HG02981 (cell line): Measurements from ENCODE around the gene BRF1.

Experiments used
- ATAC-seq: cut with Tn5 transposase; IDR thresholded peaks from one replicate; pipeline ENCODE4 v1.9.1; 2021; ENCODE audit warnings: mild to moderate bottlenecking, moderate library complexity; ENCODE audit not compliant: unreplicated experiment

The BRF1 gene

DNA sequence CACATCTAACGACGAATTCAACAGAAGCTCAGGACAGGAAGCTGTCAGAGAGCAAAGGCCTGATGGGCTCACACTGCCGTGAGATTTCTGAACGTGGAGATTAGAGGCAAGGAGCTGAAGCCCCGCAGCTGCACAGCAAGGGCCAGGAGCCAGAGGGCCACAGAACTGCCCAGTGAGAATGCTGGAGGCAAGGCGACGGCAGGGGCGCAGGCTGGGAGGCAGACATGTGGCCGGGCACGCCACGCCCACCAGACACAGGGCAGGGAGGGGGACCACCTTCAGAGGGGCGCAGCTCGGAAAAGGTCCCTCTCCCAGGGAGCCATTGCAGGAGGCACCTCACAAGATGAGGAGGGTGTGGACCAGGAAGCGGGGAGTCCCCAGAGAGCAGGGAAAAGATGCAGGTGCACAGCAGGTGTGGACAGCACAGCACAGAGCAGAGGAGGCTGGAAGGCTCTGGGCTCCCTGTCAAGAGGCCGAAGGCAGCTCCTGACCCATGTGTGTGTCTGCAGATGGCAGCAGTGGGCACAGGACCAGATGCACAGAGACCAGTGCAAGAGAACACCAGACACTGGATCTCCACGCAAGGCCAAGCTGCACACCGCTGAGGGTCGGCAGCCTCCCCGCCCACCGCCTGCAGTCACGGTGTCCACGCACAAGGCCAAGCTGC, 29.4 kb downstream of the BRF1 start:
- ATAC-seq: no peak

DNA sequence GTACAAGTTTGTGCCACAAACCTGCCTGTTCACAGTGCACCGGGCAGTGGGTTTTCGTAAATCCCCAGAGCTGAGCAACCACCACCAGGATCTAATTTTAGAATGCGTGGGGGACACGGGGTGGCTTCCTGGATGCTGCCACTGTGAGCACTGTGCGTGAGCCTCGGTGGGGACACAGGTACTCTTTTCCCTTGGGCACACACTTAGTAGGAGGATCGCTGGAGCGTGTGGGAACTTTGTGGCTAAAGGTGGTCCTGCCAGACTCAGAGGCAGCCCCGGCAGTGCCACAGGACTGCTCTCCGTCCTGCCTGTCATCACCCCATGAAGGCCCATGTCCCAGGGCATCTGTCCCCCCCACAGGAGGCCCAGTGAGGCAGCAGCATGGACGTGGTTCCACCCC, 31.4 kb downstream of the BRF1 start:
- ATAC-seq: no peak

DNA sequence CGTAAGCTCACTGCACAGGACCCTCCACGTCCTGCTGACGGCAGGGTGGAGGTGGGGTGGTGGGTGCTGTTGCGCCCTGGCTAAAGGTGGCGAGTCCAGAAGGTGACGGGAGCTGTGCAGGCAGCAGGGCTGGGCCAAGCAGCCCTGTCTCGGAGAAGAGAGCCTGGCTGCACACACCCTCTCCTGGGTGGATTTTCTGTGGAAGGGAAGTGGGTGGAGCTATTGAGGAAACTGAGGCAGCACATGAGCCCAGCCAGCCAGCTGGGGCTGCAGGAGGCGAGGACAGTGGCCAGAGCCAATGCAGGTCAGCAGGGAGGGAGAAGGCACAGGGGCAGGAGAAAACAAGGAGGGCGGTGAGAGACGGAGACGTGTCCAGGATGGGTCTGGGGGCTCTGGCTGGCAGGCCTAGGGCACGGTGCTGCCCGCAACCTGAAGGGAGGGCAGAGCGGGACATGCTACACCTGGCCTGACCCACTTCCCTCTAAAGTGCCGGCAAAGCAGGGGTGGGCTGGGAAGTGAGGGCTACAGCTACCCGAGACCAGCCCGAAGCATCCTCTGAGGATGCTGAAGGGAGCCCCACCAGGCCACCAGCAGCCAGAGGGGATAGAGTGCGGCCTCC, 32.0 kb downstream of the BRF1 start:
- no peak for ATAC-seq

DNA sequence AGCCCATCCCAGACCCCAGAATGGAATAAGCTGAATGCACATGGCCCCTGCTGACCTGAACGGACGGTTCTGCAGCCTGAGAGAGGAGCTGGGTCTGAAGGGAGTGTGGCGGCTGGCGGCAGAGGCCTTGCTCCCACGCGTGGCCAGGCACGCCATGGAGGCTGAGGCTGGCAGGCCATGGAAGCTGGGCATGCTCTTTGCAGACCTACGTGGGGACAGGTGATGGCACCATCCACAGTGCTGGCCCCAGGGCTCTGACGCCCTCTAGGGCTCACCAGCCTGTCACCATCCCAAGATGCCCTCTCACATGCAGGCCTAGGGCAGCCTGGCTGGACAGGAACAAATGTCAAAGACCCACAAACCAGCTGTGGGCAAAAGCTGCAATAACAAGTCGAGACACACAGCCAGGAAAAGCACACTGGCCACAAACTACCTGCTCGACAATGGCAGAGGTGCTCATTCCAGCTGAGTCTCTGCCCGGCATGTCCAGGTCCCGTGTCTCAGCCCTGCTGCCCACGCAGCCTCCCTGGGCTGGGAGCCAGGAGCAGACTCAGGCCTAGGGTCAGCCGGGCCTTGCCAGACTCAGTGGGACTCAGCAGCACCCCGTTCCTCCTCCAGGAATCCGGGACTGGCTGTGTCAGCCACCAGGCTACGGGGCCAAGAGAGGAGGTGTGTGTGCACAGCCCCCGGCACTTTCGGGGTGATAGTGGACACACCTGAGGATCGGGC, 32.8 kb downstream of the BRF1 start:
- ATAC-seq: no peak

DNA sequence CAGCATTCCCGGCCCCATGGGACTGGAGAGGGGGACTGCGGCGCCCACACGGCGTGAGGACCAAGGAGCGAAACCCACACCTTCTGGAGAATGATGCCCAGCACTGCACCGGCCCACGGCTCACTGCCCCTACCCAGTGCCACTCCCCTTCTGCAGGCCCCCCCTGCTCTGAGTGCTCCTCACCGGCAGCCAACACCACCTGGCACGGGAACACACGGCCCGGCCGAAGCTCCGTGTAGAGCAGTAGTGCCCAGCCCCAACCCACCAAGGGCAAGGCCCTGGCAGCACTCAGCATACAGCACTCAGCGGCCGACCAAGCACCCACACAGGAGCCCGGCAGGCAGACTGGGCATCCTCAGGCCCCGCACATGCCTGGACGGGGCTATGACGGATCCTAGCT, 39.0 kb downstream of the BRF1 start:
- ATAC-seq: no peak

DNA sequence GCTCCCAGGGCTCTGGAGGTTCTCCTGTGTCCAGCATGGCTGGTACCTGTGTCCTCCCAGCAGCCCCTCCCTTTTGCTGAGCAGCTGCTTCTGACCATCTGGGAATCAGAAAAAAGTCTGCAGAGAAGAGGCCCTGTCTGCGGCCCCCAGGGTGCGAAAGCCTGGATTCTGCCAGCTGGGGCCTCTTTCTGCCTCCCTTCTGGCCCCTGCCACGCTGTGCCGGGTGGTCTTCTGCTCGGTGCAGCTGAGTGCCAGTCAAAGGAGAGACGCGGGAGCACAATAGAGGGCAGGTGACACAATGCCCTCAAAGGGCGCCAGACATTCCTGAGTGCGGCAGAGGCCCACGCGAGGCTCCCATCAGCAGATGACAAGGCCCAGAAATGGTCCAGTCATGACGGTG, 39.8 kb downstream of the BRF1 start:
- ATAC-seq: no peak

DNA sequence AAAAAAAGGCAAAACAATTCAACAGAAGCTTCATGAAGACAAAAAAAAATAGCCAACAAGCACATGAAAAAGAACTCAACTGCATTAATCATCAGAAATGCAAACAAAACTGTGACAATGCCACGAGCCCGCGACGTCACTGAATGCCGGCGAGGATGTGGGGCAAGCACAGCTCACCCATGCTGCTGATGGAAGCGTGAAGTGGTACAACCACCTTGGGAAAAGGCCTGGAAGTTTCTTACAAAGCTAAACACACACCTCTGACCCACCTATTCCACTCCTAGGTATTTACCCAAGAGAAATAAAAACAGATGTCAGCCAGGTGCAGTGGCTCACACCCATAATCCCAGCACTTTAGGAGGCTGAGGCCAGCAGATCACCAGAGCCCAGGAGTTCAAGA, 42.0 kb downstream of the BRF1 start:
- no peak for ATAC-seq

DNA sequence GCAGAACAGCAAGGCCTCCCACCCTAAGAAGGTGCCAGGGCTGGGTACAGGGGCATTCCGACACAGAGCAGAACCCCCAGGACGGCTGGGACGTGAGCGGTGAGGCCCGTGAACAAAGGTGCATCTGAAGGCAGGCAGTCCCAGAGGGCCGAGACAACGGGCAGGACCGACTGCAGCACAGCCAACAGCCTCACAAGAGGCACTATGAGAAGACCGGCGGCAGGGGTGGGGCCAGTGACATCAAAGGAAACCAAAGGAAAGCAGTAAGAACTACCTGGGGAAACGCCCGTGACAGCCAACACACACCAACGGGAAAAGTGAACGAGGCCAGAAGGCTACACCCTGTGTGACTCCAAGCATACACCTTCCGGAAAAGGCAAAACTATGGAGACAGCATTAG, 43.3 kb downstream of the BRF1 start:
- ATAC-seq: no peak

DNA sequence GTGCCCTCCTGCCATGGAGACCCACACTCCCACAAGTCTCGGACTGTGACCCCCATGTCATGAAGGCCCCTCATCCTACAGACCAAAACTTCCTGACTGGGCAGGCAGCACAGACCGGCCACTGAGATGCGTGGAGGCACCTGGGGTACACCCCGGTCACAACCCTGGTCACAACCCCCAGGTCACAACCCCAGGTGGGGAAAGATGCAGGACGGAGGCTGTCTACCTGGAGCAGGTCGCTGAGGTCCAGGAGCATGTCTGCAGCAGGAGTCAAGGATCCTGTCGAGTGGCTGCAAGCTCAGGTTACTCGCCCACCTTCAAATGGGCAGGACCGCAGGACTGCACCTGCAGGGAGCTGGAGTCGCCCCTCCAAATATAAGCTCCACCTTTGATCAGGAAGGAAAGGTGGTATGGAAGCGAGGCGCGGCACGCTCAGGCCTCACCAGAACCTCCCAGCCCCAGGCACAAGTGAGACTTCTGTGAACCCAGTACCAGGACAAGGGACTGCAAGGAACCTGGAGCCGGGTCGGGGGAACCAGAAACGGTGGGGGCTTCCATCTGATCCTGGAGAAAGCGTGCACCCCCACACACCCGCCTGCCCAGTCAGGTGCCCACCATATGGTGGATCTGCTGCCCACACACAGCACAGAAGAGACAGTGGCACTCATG, 44.4 kb downstream of the BRF1 start:
- ATAC-seq: no peak

DNA sequence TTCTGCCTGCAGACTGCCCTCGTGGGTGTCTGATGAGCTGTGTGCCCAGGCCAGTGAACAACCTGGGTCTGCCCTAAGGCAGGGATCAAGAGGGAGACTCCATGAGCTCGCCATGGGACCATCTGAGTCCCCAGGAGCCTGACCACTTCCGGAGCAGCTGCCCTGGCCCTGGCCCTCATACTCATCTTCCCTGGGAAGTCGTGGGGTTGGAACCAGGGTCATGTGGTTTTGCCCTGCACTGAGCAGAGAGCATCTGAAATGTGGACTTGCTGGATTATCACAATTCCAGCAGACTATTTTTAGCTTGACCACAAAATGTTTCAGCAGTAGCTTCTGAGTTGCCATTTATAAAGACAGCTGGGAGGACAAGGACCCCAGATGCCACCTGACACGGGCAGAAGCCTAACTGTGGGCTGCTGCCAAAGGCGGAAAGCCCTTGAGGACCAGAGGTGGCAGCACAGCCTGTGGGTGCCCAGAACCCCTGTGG, 45.7 kb downstream of the BRF1 start:
- ATAC-seq: no peak

DNA sequence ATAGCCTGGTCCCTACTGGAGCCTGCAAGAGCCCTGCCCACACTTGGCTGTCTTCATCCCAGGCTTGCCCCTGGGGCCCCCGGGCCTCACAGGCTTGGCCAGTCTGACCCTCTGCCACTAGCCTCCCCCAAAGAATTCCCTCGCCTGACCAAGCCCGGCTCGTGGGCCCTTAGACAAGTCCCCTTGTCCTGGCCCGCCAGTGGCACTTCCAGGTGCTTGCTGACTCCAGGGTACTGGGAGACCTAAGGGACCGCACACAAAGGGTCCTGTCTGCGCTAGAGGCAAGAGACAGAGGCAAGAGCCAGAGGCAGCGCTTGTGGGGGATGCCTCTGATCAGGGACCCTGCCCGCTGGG, 47.5 kb downstream of the BRF1 start:
- ATAC-seq: no peak

DNA sequence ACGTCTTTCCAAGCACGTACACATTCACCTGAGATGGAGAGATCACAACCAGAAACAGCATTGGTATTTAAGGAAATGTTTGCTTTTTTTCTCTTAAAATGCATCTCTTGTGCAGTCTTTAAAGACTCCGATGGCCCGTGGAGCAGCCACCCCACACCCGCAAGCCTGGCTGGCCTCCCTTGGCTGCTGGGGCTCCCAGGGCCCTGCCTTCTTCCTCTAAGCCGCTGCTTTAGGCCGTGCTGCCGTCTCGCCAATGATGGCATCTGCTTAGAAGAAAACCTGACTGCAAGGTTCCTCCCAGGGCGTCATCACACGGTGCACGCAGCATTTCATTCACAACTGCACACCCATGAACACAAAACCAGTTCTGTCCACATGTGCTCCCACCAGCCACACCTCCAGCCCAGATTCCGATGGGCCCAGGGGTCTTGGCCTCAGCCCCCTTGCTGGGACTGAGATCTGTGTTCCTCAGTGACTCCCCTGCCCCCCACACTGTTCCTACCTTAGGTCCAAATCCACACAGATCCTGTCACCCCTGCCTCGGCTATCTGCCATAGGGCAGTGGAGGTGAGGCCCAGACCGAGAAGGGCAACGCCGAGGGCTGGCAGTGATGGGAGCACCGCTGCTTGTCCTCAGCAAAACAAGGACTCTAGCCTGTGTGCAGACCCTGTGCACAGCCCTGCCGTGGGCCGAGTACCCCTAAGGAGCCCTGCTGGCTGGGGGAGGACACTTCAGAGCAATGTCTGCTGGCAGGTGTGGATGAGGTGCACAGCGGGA, 48.1 kb downstream of the BRF1 start:
- no peak for ATAC-seq

DNA sequence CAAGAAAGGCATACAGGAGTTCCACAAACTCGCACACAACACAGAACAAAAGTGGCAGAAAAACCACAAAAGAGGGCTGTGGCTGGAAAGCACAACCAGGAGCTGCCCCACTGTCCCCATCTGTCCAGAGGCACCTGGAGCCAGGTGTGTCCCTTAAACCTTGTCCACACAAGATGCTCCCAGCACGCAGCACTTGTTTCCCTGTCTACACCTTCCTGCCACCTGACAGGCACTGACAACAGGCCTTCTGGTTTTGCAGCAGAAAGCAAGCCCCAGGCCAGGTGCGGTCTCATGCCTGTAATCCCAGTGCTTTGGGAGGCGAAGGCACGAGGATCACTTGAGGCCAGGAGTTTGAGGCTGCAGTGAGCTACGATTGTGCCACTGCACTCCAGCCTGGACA, 48.9 kb downstream of the BRF1 start:
- no peak for ATAC-seq

DNA sequence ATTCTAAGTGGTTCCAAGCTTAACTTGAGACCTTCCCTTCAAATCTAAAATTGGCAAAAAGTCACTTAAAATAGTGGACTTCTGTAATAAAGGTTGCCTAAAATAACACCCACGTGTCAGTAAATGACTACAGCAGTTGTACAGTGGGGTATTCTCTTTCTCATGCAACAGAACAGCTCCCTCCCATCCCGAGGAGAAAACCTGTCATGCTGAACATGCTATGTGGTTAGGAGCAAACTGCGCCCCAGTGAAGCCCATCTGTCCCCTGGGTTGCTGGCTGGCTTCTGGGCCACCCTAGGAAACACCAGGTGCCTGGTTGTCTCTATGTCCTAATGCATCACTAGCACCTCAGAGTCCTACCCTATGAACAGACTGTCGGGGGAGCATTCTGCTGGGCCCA, 49.8 kb downstream of the BRF1 start:
- no peak for ATAC-seq

DNA sequence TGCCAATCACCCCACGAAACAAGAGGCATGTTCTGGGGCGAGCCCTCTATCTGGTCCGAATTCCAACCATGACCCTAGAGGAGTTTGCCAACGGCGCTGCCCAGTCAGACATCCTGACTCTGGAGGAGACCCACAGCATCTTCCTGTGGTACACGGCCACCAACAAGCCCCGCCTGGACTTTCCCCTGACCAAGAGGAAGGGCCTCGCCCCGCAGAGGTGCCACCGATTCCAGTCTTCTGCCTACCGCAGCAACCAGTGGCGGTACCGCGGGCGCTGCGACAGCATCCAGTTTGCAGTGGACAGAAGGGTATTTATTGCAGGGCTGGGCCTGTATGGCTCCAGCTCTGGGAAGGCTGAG, 50.8 kb downstream of the BRF1 start:
- ATAC-seq: no peak

DNA sequence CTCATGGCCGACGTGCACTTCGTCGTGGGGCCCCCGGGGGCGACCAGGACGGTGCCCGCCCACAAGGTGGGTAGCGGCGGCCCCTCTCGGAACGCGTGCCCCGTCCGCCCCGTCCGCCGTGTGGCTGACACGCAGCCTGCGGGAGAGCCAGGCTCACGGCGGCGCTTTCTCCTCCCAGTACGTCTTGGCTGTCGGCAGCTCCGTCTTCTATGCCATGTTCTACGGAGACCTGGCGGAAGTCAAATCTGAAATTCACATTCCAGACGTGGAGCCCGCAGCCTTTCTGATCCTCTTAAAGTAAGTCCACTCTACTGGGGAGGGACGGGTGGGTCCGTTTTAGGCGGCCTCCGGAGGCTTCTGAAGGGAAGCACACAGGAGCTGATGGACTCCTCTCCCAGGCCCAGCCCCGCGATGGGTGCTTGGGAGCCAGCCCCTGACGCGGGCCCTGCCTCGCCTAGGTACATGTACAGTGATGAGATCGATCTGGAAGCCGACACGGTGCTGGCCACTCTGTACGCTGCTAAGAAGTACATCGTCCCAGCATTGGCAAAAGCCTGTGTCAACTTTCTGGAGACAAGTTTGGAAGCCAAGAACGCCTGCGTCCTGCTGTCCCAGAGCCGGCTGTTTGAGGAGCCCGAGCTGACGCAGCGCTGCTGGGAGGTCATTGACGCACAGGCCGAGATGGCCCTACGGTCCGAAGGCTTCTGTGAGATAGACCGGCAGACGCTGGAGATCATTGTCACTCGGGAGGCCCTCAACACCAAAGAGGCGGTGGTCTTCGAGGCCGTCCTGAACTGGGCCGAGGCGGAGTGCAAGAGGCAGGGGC, 51.4 kb downstream of the BRF1 start:
- ATAC-seq: no peak

DNA sequence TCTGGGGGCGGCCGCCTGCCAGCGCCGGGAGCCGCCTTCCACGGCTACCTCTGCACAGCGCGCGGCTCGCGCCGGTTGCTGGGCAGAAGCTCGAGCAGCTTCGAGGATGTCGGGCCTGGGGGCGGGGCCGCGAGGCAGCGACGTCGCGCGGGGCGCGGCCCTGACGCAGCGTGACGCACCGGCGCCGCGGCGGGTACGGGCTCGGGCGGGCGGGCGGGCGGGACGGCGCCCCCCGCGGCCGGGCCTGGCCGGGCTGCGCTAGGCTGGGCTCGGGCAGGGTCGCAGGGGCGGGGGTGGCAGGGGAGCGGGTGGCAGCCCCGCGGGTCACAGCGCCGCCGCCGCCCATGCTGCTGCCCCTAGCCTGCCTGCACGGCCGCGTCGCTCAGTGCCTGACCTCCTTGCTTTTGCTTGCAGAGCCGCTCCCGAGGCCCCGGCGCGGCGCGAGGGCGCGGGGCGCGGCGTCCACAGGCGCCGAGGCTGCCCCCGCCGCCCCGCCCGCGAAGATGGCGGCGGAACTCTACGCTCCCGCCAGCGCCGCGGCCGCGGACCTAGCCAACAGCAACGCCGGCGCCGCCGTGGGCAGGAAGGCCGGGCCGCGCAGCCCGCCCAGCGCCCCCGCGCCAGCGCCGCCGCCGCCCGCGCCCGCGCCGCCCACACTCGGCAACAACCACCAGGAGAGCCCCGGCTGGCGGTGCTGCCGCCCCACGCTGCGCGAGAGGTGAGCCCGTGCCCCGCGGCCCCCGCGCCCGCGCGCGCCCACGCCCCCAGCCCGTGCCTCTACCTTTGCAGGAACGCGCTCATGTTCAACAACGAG, 52.2 kb downstream of the BRF1 start, which contains the start of gene BTBD6:
BTBD6 (plus strand) TSS at position 166 of the 814 bp plus-strand sequence; CDS start at position 345, 179 bp downstream.
- ATAC-seq: peak; percentile 91

DNA sequence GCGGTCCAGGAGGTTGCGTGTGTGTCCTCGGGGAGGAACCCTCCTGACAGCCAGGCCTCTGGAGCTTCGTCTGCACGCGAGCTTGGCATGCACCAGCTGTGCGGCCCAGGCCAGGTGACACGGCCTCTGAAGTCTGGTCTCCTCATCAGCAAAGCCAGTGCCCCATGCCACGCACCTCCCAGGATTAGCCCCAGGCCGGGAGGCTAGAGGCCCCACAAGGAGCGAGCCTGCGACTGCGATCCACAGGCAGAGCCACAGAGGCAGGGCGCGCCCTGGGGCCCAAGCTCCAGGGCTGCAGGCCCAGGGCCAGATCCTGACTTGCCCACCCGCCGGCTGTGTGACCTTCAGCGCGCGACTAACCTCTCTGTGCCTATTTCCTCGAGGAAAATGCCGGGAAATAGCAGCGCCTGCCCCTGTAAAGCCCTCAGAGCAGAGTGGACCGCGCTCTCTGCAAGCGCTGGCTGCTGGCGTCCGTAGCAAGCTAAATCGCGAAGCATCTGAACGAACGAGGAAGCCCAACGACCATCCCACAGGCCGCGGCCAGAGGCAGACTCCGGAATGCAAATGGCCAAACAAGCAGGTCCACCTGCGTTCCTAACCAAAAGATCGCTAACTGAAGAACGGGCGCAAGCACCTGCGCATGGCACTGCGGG, 53.0 kb downstream of the BRF1 start:
- ATAC-seq: no peak

DNA sequence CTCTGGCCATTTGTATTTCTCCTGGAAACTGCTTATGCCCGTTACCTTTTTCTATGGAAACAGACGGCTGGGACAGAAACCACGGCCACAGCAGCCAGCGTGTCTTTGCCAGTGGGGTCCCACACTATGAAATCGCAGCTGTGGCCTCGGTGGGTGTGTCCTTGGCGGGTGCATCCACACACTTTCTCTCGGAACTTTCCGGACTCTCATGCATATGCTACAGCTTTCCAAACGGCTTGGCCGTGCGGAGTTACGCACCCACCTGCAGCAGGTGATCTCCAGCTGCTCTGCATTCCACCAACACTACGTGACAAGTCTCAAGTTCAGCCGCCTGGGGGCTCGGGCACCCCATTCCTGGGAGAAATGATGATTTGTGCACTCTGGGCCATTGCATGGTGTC, 53.8 kb downstream of the BRF1 start:
- ATAC-seq: no peak
